HepG2 (cell line): Measurements from ENCODE around the gene TFDP2. TPM values are rescaled to one million over a fixed set of nuclear protein-coding genes. Genes with fewer than 3 reads are reported as not detected.
A peak's percentile ranks its signal among the peaks of the same experiment; 100 is the strongest.

ENCODE experiments used
- AFF4 ChIP-seq: sonication (generic); formaldehyde crosslinking; IDR thresholded peaks from 2 replicates; pipeline ENCODE4 v1.4.0; 2020; ENCODE audit warnings: missing genetic modification reagents
- ARID2 ChIP-seq: sonication (generic); formaldehyde crosslinking; IDR thresholded peaks from 2 replicates; pipeline ENCODE4 v1.8.1; 2022; ENCODE audit warnings: mild to moderate bottlenecking, missing genetic modification reagents, borderline replicate concordance
- HMG20A ChIP-seq: IDR thresholded peaks from 2 replicates; pipeline ENCODE4 v1.6.1; 2016; ENCODE audit warnings: borderline replicate concordance
- NFYB ChIP-seq: sonication (generic); formaldehyde crosslinking; IDR thresholded peaks from 2 replicates; pipeline ENCODE4 v1.4.0; 2020; ENCODE audit warnings: missing genetic modification reagents
- SIX1 ChIP-seq: sonication (generic); formaldehyde crosslinking; IDR thresholded peaks from 2 replicates; pipeline ENCODE4 v1.4.0; 2020; ENCODE audit warnings: missing genetic modification reagents, borderline replicate concordance
- SRY ChIP-seq: sonication (generic); formaldehyde crosslinking; IDR thresholded peaks from 2 replicates; pipeline ENCODE4 v1.8.0; 2022; ENCODE audit warnings: mild to moderate bottlenecking, missing genetic modification reagents
- YY1 ChIP-seq: IDR thresholded peaks from 2 replicates; pipeline ENCODE4 v1.6.1; 2011; ENCODE audit warnings: low read length, low read depth, moderate library complexity, mild to moderate bottlenecking; ENCODE audit not compliant: insufficient read depth, insufficient replicate concordance
- ZFP90 ChIP-seq: sonication (generic); formaldehyde crosslinking; IDR thresholded peaks from 2 replicates; pipeline ENCODE4 v1.8.0; 2022; ENCODE audit warnings: missing genetic modification reagents, mild to moderate bottlenecking, inconsistent platforms, borderline replicate concordance
- ZMYM4 ChIP-seq: sonication (generic); formaldehyde crosslinking; IDR thresholded peaks from 2 replicates; pipeline ENCODE4 v1.8.1; 2023; ENCODE audit warnings: mild to moderate bottlenecking, missing genetic modification reagents
- ZNF281 ChIP-seq: sonication (generic); formaldehyde crosslinking; IDR thresholded peaks from 2 replicates; pipeline ENCODE4 v1.4.0; 2020; ENCODE audit warnings: missing genetic modification reagents, borderline replicate concordance
- polyA plus RNA-seq, 8 experiments: library from polyadenylated mRNA; depleted of rRNA in 3 of 8; stranded (reverse) in 7 of 8; unstranded in 1 of 8; fragments of >200 nt; fragmentation: Illumina TruSeq in 4 of 8; extraction: Trizol in 4 of 8; gene quantifications; 2 replicates each; pipeline versions ENCODE4 v1.2.1 to v1.2.3, GENCODE V29; 2011 to 2016; ENCODE audit warnings: low read depth in 4 of 8, missing spikeins in 1 of 8, mixed read lengths in 1 of 8; ENCODE audit not compliant: insufficient read depth in 1 of 8
- total RNA-seq, 5 experiments: library from RNA; depleted of rRNA; stranded (reverse); fragments of >200 nt; fragmentation: Illumina TruSeq; extraction: Trizol; gene quantifications; 2 replicates each; pipeline ENCODE4 v1.2.3, GENCODE V29; 2016; ENCODE audit warnings: low read depth in 1 of 5
- TF ChIP-seq, protein P1 (sequence below): sonication (generic); formaldehyde crosslinking; IDR thresholded peaks from 2 replicates; pipeline ENCODE4 v1.5.0; 2020; ENCODE audit warnings: missing genetic modification reagents, mild to moderate bottlenecking, borderline replicate concordance
- TF ChIP-seq, protein P2 (sequence below): IDR thresholded peaks from 2 replicates; pipeline ENCODE4 v1.6.1; 2016; ENCODE audit warnings: low read depth, missing genetic modification reagents, missing compliant biosample characterization
- TF ChIP-seq, protein P3 (sequence below): sonication (generic); formaldehyde crosslinking; IDR thresholded peaks from 2 replicates; pipeline ENCODE4 v1.5.0; 2020; ENCODE audit warnings: missing genetic modification reagents

Gene TFDP2
- total and polyA plus RNA-seq, 2 of the 13 experiments (the other 11 are each of a cell fraction or from before 2014, with no cell fraction given): 17.9 to 37.4 TPM

DNA sequence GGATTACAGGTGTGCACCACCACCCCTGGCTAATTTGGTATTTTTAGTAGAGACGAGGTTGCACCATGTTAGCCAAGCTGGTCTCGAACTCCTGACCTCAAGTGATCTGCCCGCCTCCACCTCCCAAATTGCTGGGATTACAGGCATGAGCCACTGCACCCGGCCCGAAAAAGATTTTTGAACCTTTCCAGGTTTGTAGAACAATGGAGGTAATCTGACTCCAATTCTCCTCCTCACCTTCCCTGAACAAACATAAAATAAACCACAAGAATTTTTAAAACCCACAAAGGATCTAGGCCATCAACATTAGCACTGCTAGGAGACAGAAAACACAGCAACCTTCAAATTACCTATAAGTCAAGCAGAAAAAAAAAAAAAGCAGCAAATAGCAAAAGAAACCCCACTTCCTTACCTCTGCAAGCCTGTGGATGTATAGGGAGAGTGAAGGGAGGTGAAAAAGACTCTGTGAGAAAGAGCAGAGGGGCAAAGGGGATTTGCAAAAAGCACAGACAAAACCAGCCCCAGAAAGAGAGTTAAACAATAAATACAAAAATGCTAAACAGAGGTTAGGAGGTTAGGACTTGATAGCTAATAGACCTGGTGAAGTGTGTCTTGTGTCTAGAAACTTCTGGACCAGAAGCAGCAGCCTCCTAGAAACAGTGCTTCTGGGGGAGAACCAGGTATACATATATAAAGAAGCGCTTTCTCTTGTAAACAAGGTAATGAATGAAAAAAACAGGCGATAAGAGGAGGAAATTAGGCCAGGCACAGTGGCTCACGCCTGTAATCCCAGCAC, 32.1 kb downstream of the TFDP2 start (continued):
- TF ChIP-seq ZNF281 (CRISPR knock-in tag) (no peak), ARID2 (CRISPR knock-in tag) (no peak), ZMYM4 (peak; percentile 48; the same call in 1 of the 2 replicates), AFF4 (CRISPR knock-in tag) (no peak), NFYB (CRISPR knock-in tag) (no peak), YY1 (no peak), SRY (no peak), SIX1 (peak; percentile 87), HMG20A (peak; percentile 52; the same call in 1 of the 2 replicates), ZFP90 (CRISPR knock-in tag) (no peak)
- TF ChIP-seq, protein P1, sequence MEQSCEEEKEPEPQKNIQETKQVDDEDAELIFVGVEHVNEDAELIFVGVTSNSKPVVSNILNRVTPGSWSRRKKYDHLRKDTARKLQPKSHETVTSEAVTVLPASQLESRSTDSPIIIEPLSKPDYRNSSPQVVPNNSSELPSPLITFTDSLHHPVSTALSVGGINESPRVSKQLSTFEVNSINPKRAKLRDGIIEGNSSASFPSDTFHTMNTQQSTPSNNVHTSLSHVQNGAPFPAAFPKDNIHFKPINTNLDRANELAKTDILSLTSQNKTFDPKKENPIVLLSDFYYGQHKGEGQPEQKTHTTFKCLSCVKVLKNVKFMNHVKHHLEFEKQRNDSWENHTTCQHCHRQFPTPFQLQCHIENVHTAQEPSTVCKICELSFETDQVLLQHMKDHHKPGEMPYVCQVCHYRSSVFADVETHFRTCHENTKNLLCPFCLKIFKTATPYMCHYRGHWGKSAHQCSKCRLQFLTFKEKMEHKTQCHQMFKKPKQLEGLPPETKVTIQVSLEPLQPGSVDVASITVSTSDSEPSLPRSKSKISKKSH: no peak
- TF ChIP-seq, protein P2, sequence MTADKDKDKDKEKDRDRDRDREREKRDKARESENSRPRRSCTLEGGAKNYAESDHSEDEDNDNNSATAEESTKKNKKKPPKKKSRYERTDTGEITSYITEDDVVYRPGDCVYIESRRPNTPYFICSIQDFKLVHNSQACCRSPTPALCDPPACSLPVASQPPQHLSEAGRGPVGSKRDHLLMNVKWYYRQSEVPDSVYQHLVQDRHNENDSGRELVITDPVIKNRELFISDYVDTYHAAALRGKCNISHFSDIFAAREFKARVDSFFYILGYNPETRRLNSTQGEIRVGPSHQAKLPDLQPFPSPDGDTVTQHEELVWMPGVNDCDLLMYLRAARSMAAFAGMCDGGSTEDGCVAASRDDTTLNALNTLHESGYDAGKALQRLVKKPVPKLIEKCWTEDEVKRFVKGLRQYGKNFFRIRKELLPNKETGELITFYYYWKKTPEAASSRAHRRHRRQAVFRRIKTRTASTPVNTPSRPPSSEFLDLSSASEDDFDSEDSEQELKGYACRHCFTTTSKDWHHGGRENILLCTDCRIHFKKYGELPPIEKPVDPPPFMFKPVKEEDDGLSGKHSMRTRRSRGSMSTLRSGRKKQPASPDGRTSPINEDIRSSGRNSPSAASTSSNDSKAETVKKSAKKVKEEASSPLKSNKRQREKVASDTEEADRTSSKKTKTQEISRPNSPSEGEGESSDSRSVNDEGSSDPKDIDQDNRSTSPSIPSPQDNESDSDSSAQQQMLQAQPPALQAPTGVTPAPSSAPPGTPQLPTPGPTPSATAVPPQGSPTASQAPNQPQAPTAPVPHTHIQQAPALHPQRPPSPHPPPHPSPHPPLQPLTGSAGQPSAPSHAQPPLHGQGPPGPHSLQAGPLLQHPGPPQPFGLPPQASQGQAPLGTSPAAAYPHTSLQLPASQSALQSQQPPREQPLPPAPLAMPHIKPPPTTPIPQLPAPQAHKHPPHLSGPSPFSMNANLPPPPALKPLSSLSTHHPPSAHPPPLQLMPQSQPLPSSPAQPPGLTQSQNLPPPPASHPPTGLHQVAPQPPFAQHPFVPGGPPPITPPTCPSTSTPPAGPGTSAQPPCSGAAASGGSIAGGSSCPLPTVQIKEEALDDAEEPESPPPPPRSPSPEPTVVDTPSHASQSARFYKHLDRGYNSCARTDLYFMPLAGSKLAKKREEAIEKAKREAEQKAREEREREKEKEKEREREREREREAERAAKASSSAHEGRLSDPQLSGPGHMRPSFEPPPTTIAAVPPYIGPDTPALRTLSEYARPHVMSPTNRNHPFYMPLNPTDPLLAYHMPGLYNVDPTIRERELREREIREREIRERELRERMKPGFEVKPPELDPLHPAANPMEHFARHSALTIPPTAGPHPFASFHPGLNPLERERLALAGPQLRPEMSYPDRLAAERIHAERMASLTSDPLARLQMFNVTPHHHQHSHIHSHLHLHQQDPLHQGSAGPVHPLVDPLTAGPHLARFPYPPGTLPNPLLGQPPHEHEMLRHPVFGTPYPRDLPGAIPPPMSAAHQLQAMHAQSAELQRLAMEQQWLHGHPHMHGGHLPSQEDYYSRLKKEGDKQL (CRISPR knock-in tag): no peak
- TF ChIP-seq, protein P3, sequence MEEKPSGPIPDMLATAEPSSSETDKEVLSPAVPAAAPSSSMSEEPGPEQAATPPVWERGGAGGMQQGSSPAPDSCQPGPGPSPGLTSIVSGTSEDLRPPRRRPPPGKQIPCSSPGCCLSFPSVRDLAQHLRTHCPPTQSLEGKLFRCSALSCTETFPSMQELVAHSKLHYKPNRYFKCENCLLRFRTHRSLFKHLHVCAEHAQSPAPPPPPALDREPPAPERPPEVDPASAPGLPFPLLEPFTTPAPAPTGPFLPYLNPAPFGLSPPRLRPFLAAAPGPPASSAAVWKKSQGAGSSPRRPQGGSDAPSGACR (CRISPR knock-in tag): no peak
